Upper lobe of left lung (tissue), 6 donors: ENCODE measurements around the gene ZHX3. TPM values are rescaled to one million over a fixed set of nuclear protein-coding genes. Genes with fewer than 3 reads are reported as not detected.

Source experiments
- ATAC-seq, 2 donors: fragments of 200-7000 bp; cut with Tn5 transposase; one replicate each; pipeline ENCODE4 v1.9.1; 2022; ENCODE audit warnings: mild to moderate bottlenecking in 2 of 2, moderate library complexity in 2 of 2; ENCODE audit not compliant: low FRiP score in 2 of 2
- DNase-seq, 2 donors: peaks; one replicate each; pipeline ENCODE4 v3.0.0-alpha.2; 2019 to 2020
- H3K27ac ChIP-seq, 4 donors: fragments of 200-600 bp; sonication (generic); one replicate each; pipeline ENCODE4 v1.5.1; 2016 to 2019
- H3K27me3 ChIP-seq, 4 donors: fragments of 200-600 bp; sonication (generic); one replicate each; pipeline ENCODE4 v1.5.1; 2017 to 2019
- H3K36me3 ChIP-seq, 4 donors: fragments of 200-600 bp; sonication (generic); one replicate each; pipeline ENCODE4 v1.5.1; 2016 to 2019
- H3K4me1 ChIP-seq, 4 donors: fragments of 200-600 bp; sonication (generic); one replicate each; pipeline ENCODE4 v1.5.1; 2018 to 2019
- H3K4me3 ChIP-seq, 4 donors: fragments of 200-600 bp; sonication (generic); one replicate each; pipeline ENCODE4 v1.5.1; 2017 to 2019; ENCODE audit warnings: mild to moderate bottlenecking in 2 of 4, moderate library complexity in 1 of 4
- H3K9me3 ChIP-seq, 4 donors: fragments of 200-600 bp; sonication (generic); one replicate each; pipeline ENCODE4 v1.5.1; 2018 to 2019
- CTCF ChIP-seq, 6 experiments: fragments of 450-650 bp in 4 of 6; fragments of 200-600 bp in 2 of 6; sonication (generic) in 2 of 6; IDR thresholded peaks; one replicate each; pipeline ENCODE4 v1.5.1; 2016 to 2019; ENCODE audit warnings: antibody characterized with exemption in 6 of 6
- EP300 ChIP-seq, 4 donors: sonication (generic); formaldehyde crosslinking; IDR thresholded peaks; one replicate each; pipeline ENCODE4 v1.5.1; 2017; ENCODE audit warnings: antibody characterized with exemption in 4 of 4, control low read depth in 2 of 4
- POLR2A ChIP-seq, 4 donors: fragments of 450-650 bp; IDR thresholded peaks; one replicate each; pipeline ENCODE4 v1.5.1; 2016 to 2017; ENCODE audit warnings: antibody characterized with exemption in 4 of 4, mild to moderate bottlenecking in 2 of 4
- POLR2AphosphoS5 ChIP-seq, 2 donors: sonication (generic); formaldehyde crosslinking; IDR thresholded peaks; one replicate each; pipeline ENCODE4 v1.5.1; 2017; ENCODE audit warnings: antibody characterized with exemption in 2 of 2
- whole genome bisulfite sequencing, 2 donors: methylation state at CpG; one replicate each; pipeline ENCODE4 v1.1.5; 2017 to 2018; 5-methylcytosine and 5-hydroxymethylcytosine counted together
- total RNA-seq, 6 donors: library from RNA; depleted of rRNA in 4 of 6; stranded (reverse); fragments of >200 nt in 4 of 6; gene quantifications; one replicate each; pipeline versions ENCODE4 v1.1.0 to v1.2.1, GENCODE V29; 2016 to 2021
- donor health status: DM: no; HTN: no; CAD: no; lungs with moderate emphysema.
- donor health status: DM: no; HTN: yes; CAD: no; lungs with severe emphysema.

The ZHX3 gene
- total RNA-seq, 6 donors from 2014 or later: 30.4 to 57.5 (median 44.9) TPM

- peak overlapping the region; percentile 67 to 98 (median 87) for H3K27ac ChIP-seq
- TF ChIP-seq EP300 (IDR thresholded peaks at IDR 0.05) (no peak), POLR2A (IDR thresholded peaks at IDR 0.05) (no peak), POLR2AphosphoS5 (IDR thresholded peaks at IDR 0.05) (no peak), CTCF (IDR thresholded peaks at IDR 0.05) (no peak)
- no peaks in the 10 kb centered on the region for H3K9me3 ChIP-seq
- 93 to 100% methylated on average over 2 of the region's 2 CpGs for WGBS, 2 donors
- DNase-seq (no peak), ATAC-seq (no peak)
- no peak overlapping the region for H3K4me3 ChIP-seq
- H3K36me3 ChIP-seq: no peaks in the 10 kb centered on the region
- H3K4me1 ChIP-seq: peaks cover 97 to 100% (median 98%) of the 10 kb centered on the region in 4 donors
- H3K27me3 ChIP-seq: no peaks in the 10 kb centered on the region
Measured at GRCh38 chr20:41145317-41145716, 172.2 kb downstream of the ZHX3 start.

GRCh38 chr20:41143354-41143753 is 174.2 kb downstream of the ZHX3 start:
- DNase-seq (peak in 1 of 2 donors; percentile 82), ATAC-seq (no peak)
- Histone ChIP-seq H3K27me3 (no peaks in the 10 kb centered on the region), H3K27ac (peak overlapping the region; percentile 78 to 98 (median 87)), H3K4me3 (no peak overlapping the region), H3K9me3 (no peaks in the 10 kb centered on the region), H3K36me3 (no peaks in the 10 kb centered on the region), H3K4me1 (peaks cover 91 to 100% (median 96%) of the 10 kb centered on the region in 4 donors)
- 47 to 58% methylated on average over 2 of the region's 2 CpGs for WGBS, 2 donors
- TF ChIP-seq POLR2A (IDR thresholded peaks at IDR 0.05) (no peak), POLR2AphosphoS5 (IDR thresholded peaks at IDR 0.05) (peak in 1 of 2 donors; percentile 69), CTCF (IDR thresholded peaks at IDR 0.05) (no peak), EP300 (IDR thresholded peaks at IDR 0.05) (peak in 1 of 4 donors; percentile 82)

- Histone ChIP-seq H3K9me3 (no peaks in the 10 kb centered on the region), H3K27ac (peak overlapping the region; percentile 78 to 98 (median 87)), H3K4me1 (peaks cover 86 to 98% (median 93%) of the 10 kb centered on the region in 4 donors), H3K36me3 (no peaks in the 10 kb centered on the region), H3K4me3 (no peak overlapping the region), H3K27me3 (no peaks in the 10 kb centered on the region)
- no peak for ATAC-seq
- peak in 1 of 2 donors; percentile 51 for DNase-seq
- WGBS, 2 donors: 37 to 54% methylated on average over 5 of the region's 5 CpGs
- TF ChIP-seq EP300 (IDR thresholded peaks at IDR 0.05) (no peak), CTCF (IDR thresholded peaks at IDR 0.05) (no peak), POLR2AphosphoS5 (IDR thresholded peaks at IDR 0.05) (no peak), POLR2A (IDR thresholded peaks at IDR 0.05) (no peak)
Measured at GRCh38 chr20:41142919-41143318, 174.6 kb downstream of the ZHX3 start.

GRCh38 chr20:41142245-41142644 is 175.3 kb downstream of the ZHX3 start:
- Histone ChIP-seq H3K36me3 (no peaks in the 10 kb centered on the region), H3K4me1 (peaks cover 79 to 92% (median 86%) of the 10 kb centered on the region in 4 donors), H3K27me3 (no peaks in the 10 kb centered on the region), H3K4me3 (no peak overlapping the region), H3K27ac (peak overlapping the region; percentile 78 to 98 (median 87)), H3K9me3 (no peaks in the 10 kb centered on the region)
- TF ChIP-seq CTCF (IDR thresholded peaks at IDR 0.05) (no peak), POLR2AphosphoS5 (IDR thresholded peaks at IDR 0.05) (no peak), EP300 (IDR thresholded peaks at IDR 0.05) (no peak), POLR2A (IDR thresholded peaks at IDR 0.05) (no peak)
- no peak for ATAC-seq
- no peak for DNase-seq
- 36 to 77% methylated on average over 2 to 4 of the region's 4 CpGs for WGBS, 2 donors

GRCh38 chr20:41141153-41141815 is 176.2 kb downstream of the ZHX3 start:
- Histone ChIP-seq H3K4me1 (peaks cover 73 to 86% (median 80%) of the 10 kb centered on the region in 4 donors), H3K9me3 (no peaks in the 10 kb centered on the region), H3K4me3 (no peak overlapping the region), H3K27me3 (no peaks in the 10 kb centered on the region), H3K36me3 (no peaks in the 10 kb centered on the region), H3K27ac (peak overlapping the region; percentile 78 to 98 (median 87))
- ATAC-seq (no peak), DNase-seq (peak; percentile 24 to 48)
- peak; percentile 55 to 76 for TF ChIP-seq POLR2AphosphoS5 (IDR thresholded peaks at IDR 0.05)
- TF ChIP-seq CTCF (IDR thresholded peaks at IDR 0.05): no peak
- TF ChIP-seq POLR2A (IDR thresholded peaks at IDR 0.05): no peak
- peak in 1 of 4 donors; percentile 43 for TF ChIP-seq EP300 (IDR thresholded peaks at IDR 0.05)
- 62% methylated on average over 5 to 8 of the region's 8 CpGs for WGBS, 2 donors
